Measurements from ENCODE around the gene NFATC2. TPM values are rescaled to one million over a fixed set of nuclear protein-coding genes. Genes with fewer than 3 reads are reported as not detected.

NFATC2 gene
- total RNA-seq, 4 donors from 2014 or later, result 4.4 to 38.0 (median 13.6) TPM

GRCh38 chr20:51500311-51500710 lies 42.2 kb downstream of the NFATC2 start:
- no peaks in the 10 kb centered on the region for H3K27me3 ChIP-seq
- H3K4me1 ChIP-seq, result peaks cover 0 to 17% (median 8%) of the 10 kb centered on the region in 4 donors
- no peak overlapping the region for H3K4me3 ChIP-seq
- DNase-seq, result peak in 1 of 3 donors; percentile 48
- no peaks in the 10 kb centered on the region for H3K9me3 ChIP-seq
- no peaks in the 10 kb centered on the region for H3K36me3 ChIP-seq
- TF ChIP-seq CTCF (IDR thresholded peaks at IDR 0.05), result no peak
- TF ChIP-seq POLR2A (IDR thresholded peaks at IDR 0.05), result no peak
- peak overlapping the region in 1 of 4 donors; percentile 40 for H3K27ac ChIP-seq

GRCh38 chr20:51498765-51499540 lies 43.6 kb downstream of the NFATC2 start:
- Histone ChIP-seq H3K27me3 (no peaks in the 10 kb centered on the region), H3K36me3 (no peaks in the 10 kb centered on the region), H3K4me1 (peaks cover 0 to 17% (median 8%) of the 10 kb centered on the region in 4 donors), H3K9me3 (no peaks in the 10 kb centered on the region), H3K27ac (peak overlapping the region in 1 of 4 donors; percentile 66), H3K4me3 (no peak overlapping the region)
- TF ChIP-seq POLR2A (IDR thresholded peaks at IDR 0.05) (no peak), CTCF (IDR thresholded peaks at IDR 0.05) (no peak)
- DNase-seq, result no peak

- no peak for TF ChIP-seq CTCF (IDR thresholded peaks at IDR 0.05)
- TF ChIP-seq POLR2A (IDR thresholded peaks at IDR 0.05), result no peak
- peaks cover 0 to 24% (median 8%) of the 10 kb centered on the region in 4 donors for H3K4me1 ChIP-seq
- H3K27ac ChIP-seq, result peak overlapping the region in 3 of 4 donors; percentile 34 to 66 (median 47)
- peak overlapping the region in 1 of 4 donors; percentile 1 for H3K4me3 ChIP-seq
- H3K27me3 ChIP-seq, result no peaks in the 10 kb centered on the region
- DNase-seq, result peak in 2 of 3 donors; percentile 59 to 62
- H3K36me3 ChIP-seq, result no peaks in the 10 kb centered on the region
- no peaks in the 10 kb centered on the region for H3K9me3 ChIP-seq
Measured at GRCh38 chr20:51497542-51498467, 44.7 kb downstream of the NFATC2 start.

GRCh38 chr20:51496964-51497363 lies 45.6 kb downstream of the NFATC2 start:
- H3K27ac ChIP-seq, result peak overlapping the region in 2 of 4 donors; percentile 34 to 66
- no peak overlapping the region for H3K4me3 ChIP-seq
- peaks cover 0 to 32% (median 8%) of the 10 kb centered on the region in 4 donors for H3K4me1 ChIP-seq
- no peak for DNase-seq
- H3K9me3 ChIP-seq, result no peaks in the 10 kb centered on the region
- TF ChIP-seq CTCF (IDR thresholded peaks at IDR 0.05) (no peak), POLR2A (IDR thresholded peaks at IDR 0.05) (no peak)
- no peaks in the 10 kb centered on the region for H3K27me3 ChIP-seq
- H3K36me3 ChIP-seq, result no peaks in the 10 kb centered on the region

GRCh38 chr20:51495921-51496545 lies 46.5 kb downstream of the NFATC2 start:
- TF ChIP-seq CTCF (IDR thresholded peaks at IDR 0.05) (no peak), POLR2A (IDR thresholded peaks at IDR 0.05) (no peak)
- no peaks in the 10 kb centered on the region for H3K27me3 ChIP-seq
- H3K4me1 ChIP-seq, result peaks cover 0 to 34% (median 8%) of the 10 kb centered on the region in 4 donors
- no peak for DNase-seq
- H3K27ac ChIP-seq, result no peak overlapping the region
- H3K9me3 ChIP-seq, result no peaks in the 10 kb centered on the region
- H3K4me3 ChIP-seq, result no peak overlapping the region
- no peaks in the 10 kb centered on the region for H3K36me3 ChIP-seq

Measured in Peyer's patch (tissue), 4 donors.